ENCODE data around the gene BSN. TPM values are rescaled to one million over a fixed set of nuclear protein-coding genes. Genes with fewer than 3 reads are reported as not detected.
"Not testable (repeated sequence)": the region's sequence is repeated elsewhere in the genome, so short reads cannot be mapped to it uniquely, and the experiment has no call there.

The BSN gene
- total RNA-seq, 1 experiment from 2014 or later, result 0.87 TPM

DNA sequence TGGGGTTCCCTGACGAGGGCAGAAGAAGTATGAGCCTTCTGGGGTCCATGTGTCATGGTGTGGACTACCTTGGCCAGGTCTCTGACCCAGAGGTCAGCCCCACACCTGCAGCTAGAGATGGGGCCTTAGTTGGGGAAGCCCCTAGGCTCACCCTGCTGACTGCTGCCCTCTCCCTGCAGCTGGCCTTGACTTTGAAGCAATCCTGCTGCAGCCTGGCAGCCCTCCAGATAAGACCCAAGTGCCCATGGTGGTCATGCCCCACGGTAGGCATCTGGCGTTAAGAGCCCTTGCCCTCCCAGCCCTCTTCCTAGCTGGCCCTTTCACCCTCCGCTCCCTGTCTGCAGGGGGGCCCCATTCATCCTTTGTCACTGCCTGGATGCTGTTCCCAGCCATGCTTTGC is 127.3 kb downstream of the BSN start:
- Histone ChIP-seq H3K9me3 (ENCODE audit: control insufficient read depth, insufficient read depth, low read depth, low read length) (no peaks in the 10 kb centered on the region), H3K4me1 (ENCODE audit: control insufficient read depth, insufficient read depth, low read length) (no peaks in the 10 kb centered on the region), H3K4me3 (ENCODE audit: low read depth in 2 of 2, low read length in 2 of 2) (no peak overlapping the region), H3K36me3 (ENCODE audit: control insufficient read depth, insufficient read depth, low read length) (no peaks in the 10 kb centered on the region), H3K27ac (ENCODE audit: low read length) (no peak overlapping the region), H3K27me3 (ENCODE audit: control insufficient read depth, insufficient read depth, low read length) (no peaks in the 10 kb centered on the region)
- intact Hi-C loops (cut with micrococcal nuclease; ENCODE audit: unreplicated experiment), result no loop called here
- BruUV-seq (replicated peaks), result no TSS peak
- POLR2A ChIA-PET, result no interaction called here
- CTCF ChIA-PET, result no interaction called here
- no peak for DNase-seq (ENCODE audit: low read depth, low spot score)
- no peak for ATAC-seq
- TF ChIP-seq TCF7L2 (IDR thresholded peaks at IDR 0.05; ENCODE audit: low read depth, low read length) (no peak), POLR2AphosphoS5 (IDR thresholded peaks at IDR 0.05; ENCODE audit: low read depth, low read length) (no peak), SIN3A (IDR thresholded peaks at IDR 0.05; ENCODE audit: borderline replicate concordance, insufficient read depth, low read depth, low read length) (no peak)
- TF ChIP-seq, protein P1, sequence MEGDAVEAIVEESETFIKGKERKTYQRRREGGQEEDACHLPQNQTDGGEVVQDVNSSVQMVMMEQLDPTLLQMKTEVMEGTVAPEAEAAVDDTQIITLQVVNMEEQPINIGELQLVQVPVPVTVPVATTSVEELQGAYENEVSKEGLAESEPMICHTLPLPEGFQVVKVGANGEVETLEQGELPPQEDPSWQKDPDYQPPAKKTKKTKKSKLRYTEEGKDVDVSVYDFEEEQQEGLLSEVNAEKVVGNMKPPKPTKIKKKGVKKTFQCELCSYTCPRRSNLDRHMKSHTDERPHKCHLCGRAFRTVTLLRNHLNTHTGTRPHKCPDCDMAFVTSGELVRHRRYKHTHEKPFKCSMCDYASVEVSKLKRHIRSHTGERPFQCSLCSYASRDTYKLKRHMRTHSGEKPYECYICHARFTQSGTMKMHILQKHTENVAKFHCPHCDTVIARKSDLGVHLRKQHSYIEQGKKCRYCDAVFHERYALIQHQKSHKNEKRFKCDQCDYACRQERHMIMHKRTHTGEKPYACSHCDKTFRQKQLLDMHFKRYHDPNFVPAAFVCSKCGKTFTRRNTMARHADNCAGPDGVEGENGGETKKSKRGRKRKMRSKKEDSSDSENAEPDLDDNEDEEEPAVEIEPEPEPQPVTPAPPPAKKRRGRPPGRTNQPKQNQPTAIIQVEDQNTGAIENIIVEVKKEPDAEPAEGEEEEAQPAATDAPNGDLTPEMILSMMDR (IDR thresholded peaks at IDR 0.05), result no peak
- TF ChIP-seq, protein P2, sequence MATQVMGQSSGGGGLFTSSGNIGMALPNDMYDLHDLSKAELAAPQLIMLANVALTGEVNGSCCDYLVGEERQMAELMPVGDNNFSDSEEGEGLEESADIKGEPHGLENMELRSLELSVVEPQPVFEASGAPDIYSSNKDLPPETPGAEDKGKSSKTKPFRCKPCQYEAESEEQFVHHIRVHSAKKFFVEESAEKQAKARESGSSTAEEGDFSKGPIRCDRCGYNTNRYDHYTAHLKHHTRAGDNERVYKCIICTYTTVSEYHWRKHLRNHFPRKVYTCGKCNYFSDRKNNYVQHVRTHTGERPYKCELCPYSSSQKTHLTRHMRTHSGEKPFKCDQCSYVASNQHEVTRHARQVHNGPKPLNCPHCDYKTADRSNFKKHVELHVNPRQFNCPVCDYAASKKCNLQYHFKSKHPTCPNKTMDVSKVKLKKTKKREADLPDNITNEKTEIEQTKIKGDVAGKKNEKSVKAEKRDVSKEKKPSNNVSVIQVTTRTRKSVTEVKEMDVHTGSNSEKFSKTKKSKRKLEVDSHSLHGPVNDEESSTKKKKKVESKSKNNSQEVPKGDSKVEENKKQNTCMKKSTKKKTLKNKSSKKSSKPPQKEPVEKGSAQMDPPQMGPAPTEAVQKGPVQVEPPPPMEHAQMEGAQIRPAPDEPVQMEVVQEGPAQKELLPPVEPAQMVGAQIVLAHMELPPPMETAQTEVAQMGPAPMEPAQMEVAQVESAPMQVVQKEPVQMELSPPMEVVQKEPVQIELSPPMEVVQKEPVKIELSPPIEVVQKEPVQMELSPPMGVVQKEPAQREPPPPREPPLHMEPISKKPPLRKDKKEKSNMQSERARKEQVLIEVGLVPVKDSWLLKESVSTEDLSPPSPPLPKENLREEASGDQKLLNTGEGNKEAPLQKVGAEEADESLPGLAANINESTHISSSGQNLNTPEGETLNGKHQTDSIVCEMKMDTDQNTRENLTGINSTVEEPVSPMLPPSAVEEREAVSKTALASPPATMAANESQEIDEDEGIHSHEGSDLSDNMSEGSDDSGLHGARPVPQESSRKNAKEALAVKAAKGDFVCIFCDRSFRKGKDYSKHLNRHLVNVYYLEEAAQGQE (IDR thresholded peaks at IDR 0.05; ENCODE audit: insufficient read depth in 1 of 2, low read depth in 2 of 2, low read length in 1 of 2), result no peak
- in situ Hi-C loops (cut with HindIII; ENCODE audit: low pct_unique_long_range_greater_than_20kb, low sequenced_read_pairs), result no loop called here

DNA sequence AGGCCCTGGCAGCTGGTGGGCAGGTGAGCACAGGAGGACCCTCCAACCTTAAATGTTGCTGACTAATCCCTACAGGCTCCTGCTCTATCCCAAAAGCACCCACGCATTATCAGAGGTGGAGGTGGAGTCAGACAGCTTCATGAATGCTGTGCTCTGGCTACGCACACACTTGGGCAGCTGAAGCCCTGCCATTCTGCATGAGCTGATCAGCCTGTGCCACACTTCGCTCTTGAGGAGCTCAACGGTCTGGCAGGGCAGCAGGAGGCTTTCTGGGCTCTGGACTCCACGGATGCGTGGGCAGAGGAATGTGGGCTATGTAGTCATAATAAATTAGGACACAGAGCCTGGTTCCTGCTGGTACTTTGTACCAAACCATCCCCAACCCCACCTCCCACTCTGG is 128.9 kb downstream of the BSN start:
- no peak for DNase-seq (ENCODE audit: low read depth, low spot score)
- CTCF ChIA-PET, result no interaction called here
- Histone ChIP-seq H3K4me3 (ENCODE audit: low read depth in 2 of 2, low read length in 2 of 2) (no peak overlapping the region), H3K9me3 (ENCODE audit: control insufficient read depth, insufficient read depth, low read depth, low read length) (no peaks in the 10 kb centered on the region), H3K27ac (ENCODE audit: low read length) (no peak overlapping the region), H3K36me3 (ENCODE audit: control insufficient read depth, insufficient read depth, low read length) (no peaks in the 10 kb centered on the region), H3K27me3 (ENCODE audit: control insufficient read depth, insufficient read depth, low read length) (no peaks in the 10 kb centered on the region), H3K4me1 (ENCODE audit: control insufficient read depth, insufficient read depth, low read length) (no peaks in the 10 kb centered on the region)
- no peak for TF ChIP-seq TCF7L2 (IDR thresholded peaks at IDR 0.05; ENCODE audit: low read depth, low read length)
- TF ChIP-seq POLR2AphosphoS5 (IDR thresholded peaks at IDR 0.05; ENCODE audit: low read depth, low read length), result no peak
- no peak for TF ChIP-seq SIN3A (IDR thresholded peaks at IDR 0.05; ENCODE audit: borderline replicate concordance, insufficient read depth, low read depth, low read length)
- TF ChIP-seq, protein P1 (IDR thresholded peaks at IDR 0.05), result no peak
- TF ChIP-seq, protein P2 (IDR thresholded peaks at IDR 0.05; ENCODE audit: insufficient read depth in 1 of 2, low read depth in 2 of 2, low read length in 1 of 2), result no peak
- BruUV-seq (replicated peaks), result no TSS peak
- POLR2A ChIA-PET, result no interaction called here
- intact Hi-C loops (cut with micrococcal nuclease; ENCODE audit: unreplicated experiment) (no loop called here), in situ Hi-C loops (cut with HindIII; ENCODE audit: low pct_unique_long_range_greater_than_20kb, low sequenced_read_pairs) (no loop called here)
- ATAC-seq, result no peak

DNA sequence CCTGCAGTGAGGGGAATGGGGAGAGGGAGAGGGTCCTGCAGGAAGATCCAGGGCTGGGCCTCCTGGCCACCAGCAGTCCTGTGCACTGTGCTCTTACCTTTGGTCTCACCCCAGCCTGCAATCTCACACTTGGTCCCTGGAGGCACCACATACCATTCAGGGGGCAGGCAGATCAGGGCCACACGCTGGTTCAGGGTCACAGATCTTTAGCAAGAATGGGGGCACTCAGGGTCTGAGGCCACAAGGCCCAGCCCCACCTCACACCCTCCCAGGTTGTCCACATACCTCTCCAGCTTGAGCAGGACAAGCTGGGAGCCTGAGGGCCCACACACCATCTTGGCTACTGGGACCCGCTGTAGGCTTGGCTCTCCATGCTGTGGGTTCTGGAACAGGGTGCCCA is 130.2 kb downstream of the BSN start:
- ATAC-seq; DNase-seq (ENCODE audit: low read depth, low spot score); in situ Hi-C loops (cut with HindIII; ENCODE audit: low pct_unique_long_range_greater_than_20kb, low sequenced_read_pairs); H3K4me3 ChIP-seq (ENCODE audit: low read depth in 2 of 2, low read length in 2 of 2); H3K4me1 ChIP-seq (ENCODE audit: control insufficient read depth, insufficient read depth, low read length); H3K36me3 ChIP-seq (ENCODE audit: control insufficient read depth, insufficient read depth, low read length); intact Hi-C loops (cut with micrococcal nuclease; ENCODE audit: unreplicated experiment); H3K9me3 ChIP-seq (ENCODE audit: control insufficient read depth, insufficient read depth, low read depth, low read length); H3K27ac ChIP-seq (ENCODE audit: low read length); BruUV-seq (replicated peaks); POLR2A ChIA-PET; H3K27me3 ChIP-seq (ENCODE audit: control insufficient read depth, insufficient read depth, low read length): not testable (repeated sequence)
- CTCF ChIA-PET, result interaction anchor here (0.6 kb wide), 1 partner anchor 119 kb away, joined by 10 read pairs; the partner anchor contains the start of gene INKA1

DNA sequence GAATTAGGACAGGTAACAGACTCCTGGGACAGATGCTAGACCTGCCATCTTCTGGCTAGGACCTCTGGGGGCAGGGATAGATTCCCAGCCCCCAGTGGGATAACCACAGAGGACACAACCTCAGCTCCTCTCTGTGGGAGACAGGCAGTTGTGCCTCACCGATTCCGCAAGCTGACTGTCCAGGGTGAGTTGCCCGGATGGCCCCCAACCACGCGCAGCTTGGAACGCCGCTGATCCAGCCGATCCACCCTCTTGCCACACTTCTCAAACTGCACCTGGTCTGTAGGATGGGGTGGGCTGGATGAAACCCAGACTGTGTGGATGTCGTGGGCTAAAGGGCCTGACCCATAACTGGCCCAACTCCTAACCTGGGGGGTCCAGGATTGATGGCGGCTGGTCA is 130.8 kb downstream of the BSN start:
- BruUV-seq (replicated peaks); CTCF ChIA-PET; H3K36me3 ChIP-seq (ENCODE audit: control insufficient read depth, insufficient read depth, low read length); H3K4me1 ChIP-seq (ENCODE audit: control insufficient read depth, insufficient read depth, low read length); H3K9me3 ChIP-seq (ENCODE audit: control insufficient read depth, insufficient read depth, low read depth, low read length); H3K27ac ChIP-seq (ENCODE audit: low read length); DNase-seq (ENCODE audit: low read depth, low spot score); H3K4me3 ChIP-seq (ENCODE audit: low read depth in 2 of 2, low read length in 2 of 2); in situ Hi-C loops (cut with HindIII; ENCODE audit: low pct_unique_long_range_greater_than_20kb, low sequenced_read_pairs); H3K27me3 ChIP-seq (ENCODE audit: control insufficient read depth, insufficient read depth, low read length); POLR2A ChIA-PET; intact Hi-C loops (cut with micrococcal nuclease; ENCODE audit: unreplicated experiment); ATAC-seq: not testable (repeated sequence)
